K562 (cell line): ENCODE results near the gene PLXND1. TPM values are rescaled to one million over a fixed set of nuclear protein-coding genes. Genes with fewer than 3 reads are reported as not detected.

ENCODE experiments used
- ATAC-seq: fragments of 200-7000 bp; cut with Tn5 transposase; 3 replicates; pipeline ENCODE4 v1.9.1; 2020; ENCODE audit warnings: moderate library complexity
- BruUV-seq: library from RNA; stranded (reverse); fragments of 400-500 nt; replicated peaks from 2 replicates; lab custom pipeline; 2021; lab: Mats Ljungman, UMichigan
- CTCF ChIA-PET: fragments of 300-600 bp; formaldehyde crosslinking; extraction: SDS; loops from one replicate; lab custom pipeline; 2021; ENCODE audit warnings: low intra/inter-chr PET ratio; lab: Yijun Ruan, JAX
- POLR2A ChIA-PET: fragments of 300-600, 350-650 bp; sonication (Branson Sonifier 250); formaldehyde crosslinking; extraction: SDS; loops from one replicate; lab custom pipeline; 2021; ENCODE audit warnings: antibody characterized with exemption, inconsistent platforms; lab: Yijun Ruan, JAX
- DNase-seq, 4 experiments: peaks; one replicate each; pipeline versions ENCODE4 v3.0.0 to v3.0.0-alpha.2; 2011 to 2018; ENCODE audit warnings: low spot score in 3 of 4, mixed read lengths in 3 of 4; ENCODE audit errors: extremely low read depth in 1 of 4
- FAIRE-seq: peaks from 2 replicates; lab custom pipeline; 2011; peaks lifted over from hg19 to GRCh38; lab: Jason Lieb, UNC
- H2AFZ ChIP-seq: 2 replicates; pipeline ENCODE4 v1.6.0; 2011; ENCODE audit warnings: low read depth, low read length, control low read depth, inconsistent platforms
- H3K27ac ChIP-seq: fragments of 200-600 bp; 3 replicates; pipeline ENCODE4 v1.8.0; 2011; ENCODE audit warnings: low read depth, mild to moderate bottlenecking, control low read depth, inconsistent platforms, low read length, moderate library complexity, mixed read lengths; ENCODE audit errors: extremely low read depth
- H3K27me3 ChIP-seq, 2 experiments: fragments of 300-600 bp in 1 of 2; 2 replicates in 1 of 2; 3 replicates in 1 of 2; pipeline versions ENCODE4 v1.6.0 to v1.8.0; 2011; ENCODE audit warnings: inconsistent platforms in 2 of 2, low read length in 2 of 2, mild to moderate bottlenecking in 1 of 2, mixed read lengths in 1 of 2, moderate library complexity in 1 of 2; ENCODE audit not compliant: control insufficient read depth in 2 of 2, insufficient read depth in 2 of 2
- H3K36me3 ChIP-seq: fragments of 300-600 bp; 3 replicates; pipeline ENCODE4 v1.8.0; 2011; ENCODE audit warnings: mild to moderate bottlenecking, low read length, inconsistent platforms; ENCODE audit not compliant: control insufficient read depth, insufficient read depth
- H3K4me1 ChIP-seq, 2 experiments: fragments of 200-600 bp in 1 of 2; replicated peaks in 1 of 2; 2 replicates in 1 of 2; 3 replicates in 1 of 2; pipeline versions ENCODE4 v1.5.1 to v1.8.0; 2011; ENCODE audit warnings: inconsistent platforms in 2 of 2, low read length in 2 of 2, mild to moderate bottlenecking in 1 of 2, mixed read lengths in 1 of 2, moderate library complexity in 1 of 2; ENCODE audit not compliant: control insufficient read depth in 2 of 2, insufficient read depth in 2 of 2
- H3K4me2 ChIP-seq: 2 replicates; pipeline ENCODE4 v1.6.1; 2011; ENCODE audit warnings: low read length, control low read depth, inconsistent platforms, mixed read lengths; ENCODE audit not compliant: insufficient read depth
- H3K4me3 ChIP-seq: fragments of 200-600 bp; sonication (generic), shearing (Covaris generic); 2 replicates; pipeline ENCODE4 v1.5.1; 2016; ENCODE audit warnings: control low read depth, inconsistent platforms
- H3K79me2 ChIP-seq: fragments of 200-600 bp; 3 replicates; pipeline ENCODE4 v1.8.0; 2011; ENCODE audit warnings: low read length, inconsistent platforms; ENCODE audit not compliant: control insufficient read depth, insufficient read depth
- H3K9ac ChIP-seq, 2 experiments: 2 replicates each; pipeline versions ENCODE4 v1.6.0 to v1.6.1; 2011; ENCODE audit warnings: low read depth in 2 of 2, low read length in 2 of 2, control low read depth in 1 of 2, inconsistent platforms in 1 of 2, mild to moderate bottlenecking in 1 of 2, mixed read lengths in 1 of 2; ENCODE audit not compliant: insufficient read depth in 1 of 2
- H3K9me1 ChIP-seq: one replicate; pipeline ENCODE4 v1.6.0; 2011; ENCODE audit warnings: inconsistent platforms, mild to moderate bottlenecking, low read length, moderate library complexity; ENCODE audit not compliant: control insufficient read depth, insufficient read depth
- H3K9me3 ChIP-seq: replicated peaks from 2 replicates; pipeline ENCODE4 v1.5.1; 2011; ENCODE audit warnings: low read depth, low read length, inconsistent platforms; ENCODE audit not compliant: control insufficient read depth, insufficient read depth
- H4K20me1 ChIP-seq: replicated peaks from 2 replicates; pipeline ENCODE4 v1.6.1; 2011; ENCODE audit warnings: low read length, inconsistent platforms, mixed read lengths; ENCODE audit not compliant: control insufficient read depth, insufficient read depth
- ARID2 ChIP-seq: fragments of 450-650 bp; IDR thresholded peaks from 2 replicates; pipeline ENCODE4 v1.6.1; 2017; ENCODE audit warnings: antibody characterized with exemption, mild to moderate bottlenecking
- ARID4B ChIP-seq: sonication (generic); formaldehyde crosslinking; IDR thresholded peaks from 2 replicates; pipeline ENCODE4 v1.8.0; 2022; ENCODE audit warnings: mild to moderate bottlenecking, missing genetic modification reagents
- DACH1 ChIP-seq: fragments of 450-650 bp; IDR thresholded peaks from 2 replicates; pipeline ENCODE4 v1.6.1; 2018; ENCODE audit not compliant: partially characterized antibody
- JUN ChIP-seq, 2 experiments: sonication (generic) in 1 of 2; formaldehyde crosslinking in 1 of 2; IDR thresholded peaks; 2 replicates each; pipeline versions ENCODE4 v1.6.1 to v1.8.0; 2012 to 2022; ENCODE audit warnings: borderline replicate concordance in 2 of 2, mild to moderate bottlenecking in 2 of 2, improper control_type of control experiment in 1 of 2, low read depth in 1 of 2, low read length in 1 of 2, missing genetic modification reagents in 1 of 2
- NCOR1 ChIP-seq: fragments of 450-650 bp; IDR thresholded peaks from 2 replicates; pipeline ENCODE4 v1.6.1; 2016; ENCODE audit warnings: mild to moderate bottlenecking, moderate library complexity
- PHB ChIP-seq: fragments of 250-450 bp; sonication (Bioruptor Pico); IDR thresholded peaks from 2 replicates; pipeline ENCODE4 v1.5.0; 2021
- POLR2H ChIP-seq: IDR thresholded peaks from 2 replicates; pipeline ENCODE4 v1.6.1; 2016; ENCODE audit warnings: missing genetic modification characterization, low read depth, mild to moderate bottlenecking, control low read depth, missing compliant biosample characterization, moderate library complexity
- RFX7 ChIP-seq: fragments of 250-450 bp; sonication (Bioruptor Pico); IDR thresholded peaks from 2 replicates; pipeline ENCODE4 v1.5.1; 2021; ENCODE audit warnings: mild to moderate bottlenecking
- SREBF2 ChIP-seq: sonication (generic); formaldehyde crosslinking; IDR thresholded peaks from 2 replicates; pipeline ENCODE4 v1.4.0; 2020; ENCODE audit warnings: mild to moderate bottlenecking, missing genetic modification reagents
- UBTF ChIP-seq, 2 experiments: IDR thresholded peaks; 2 replicates each; pipeline ENCODE4 v1.6.1; 2012; ENCODE audit warnings: improper control_type of control experiment in 2 of 2, low read depth in 2 of 2, low read length in 2 of 2, borderline replicate concordance in 1 of 2
- ZBTB17 ChIP-seq: fragments of 450-650 bp; formaldehyde crosslinking; IDR thresholded peaks from 2 replicates; pipeline ENCODE4 v1.4.0; 2020; ENCODE audit warnings: mild to moderate bottlenecking
- ZBTB5 ChIP-seq: fragments of 450-650 bp; IDR thresholded peaks from 2 replicates; pipeline ENCODE4 v1.6.1; 2017; ENCODE audit warnings: antibody characterized with exemption
- ZNF830 ChIP-seq: fragments of 250-450 bp; sonication (Bioruptor Pico); IDR thresholded peaks from 2 replicates; pipeline ENCODE4 v1.5.0; 2021; ENCODE audit warnings: mild to moderate bottlenecking
- WGBS: fragments of 100-300 bp; shearing (Covaris generic); methylation state at CpG from one replicate; pipeline ENCODE4 v1.1.6; 2016; ENCODE audit warnings: low coverage, mixed read lengths; ENCODE audit not compliant: insufficient coverage; ENCODE audit errors: missing lambda C conversion rate; 5-methylcytosine and 5-hydroxymethylcytosine counted together
- in situ Hi-C: fragments of 300-500 bp; cut with MboI; formaldehyde crosslinking; loops from 4 replicates; pipeline ENCODE4 v1.15.0; 2018; ENCODE audit warnings: inconsistent platforms, mixed read lengths
- intact Hi-C: fragments of 100-400 bp; cut with micrococcal nuclease; formaldehyde crosslinking; loops from 2 replicates; pipeline ENCODE4 v1.14.2; 2022
- polyA plus RNA-seq, 8 experiments: library from polyadenylated mRNA; depleted of rRNA in 4 of 8; stranded (reverse) in 5 of 8; unstranded in 3 of 8; fragments of >200 nt; fragmentation: Nextera tagmentation in 2 of 8; fragmentation: Illumina TruSeq in 1 of 8; extraction: Ambion mirVana in 2 of 8; extraction: Trizol in 1 of 8; gene quantifications; 2 replicates each; pipeline versions ENCODE4 v1.2.1 to v1.2.3, GENCODE V29; 2011 to 2014; ENCODE audit warnings: inconsistent platforms in 1 of 8, missing spikeins in 1 of 8
- total RNA-seq, 7 experiments: library from RNA; depleted of rRNA in 6 of 7; stranded (reverse); fragments of >200 nt in 6 of 7; fragmentation: Illumina TruSeq in 2 of 7; extraction: Trizol in 2 of 7; gene quantifications; 2 replicates each; pipeline versions ENCODE4 v1.2.1 to v1.2.3, GENCODE V29; 2011 to 2021; ENCODE audit warnings: low replicate concordance in 1 of 7

PLXND1 gene
- total and polyA plus RNA-seq, 9 of the 15 experiments (the other 6 are each of a cell fraction or from before 2014, with no cell fraction given): 0.34 to 28.8 (median 14.0) TPM

GRCh38 chr3:129650256-129650872 is 43.9 kb upstream of the PLXND1 start:
- H3K4me2 ChIP-seq: no peak overlapping the region
- H3K27ac ChIP-seq: no peak overlapping the region
- H3K36me3 ChIP-seq: 0 out of 3 replicates have a peak, but pooled peaks cover 7% of the 10 kb centered on the region
- DNase-seq: peak; percentile 28 to 74 (median 59)
- no peaks in the 10 kb centered on the region for H3K9me3 ChIP-seq
- intact Hi-C loops (loop anchor here (1.0 kb wide), 2 partner anchors 175 to 284 kb away; no protein-coding TSS in a partner anchor), in situ Hi-C loops (loop anchor here (5.0 kb wide), 2 partner anchors 172 to 272 kb away; no protein-coding TSS in a partner anchor)
- peak; percentile 92 for FAIRE-seq
- ChIA-PET POLR2A (no interaction called here), CTCF (interaction anchor here (0.7 to 4.1 kb wide), 7 partner anchors 86 to 285 kb away, joined by 3 to 54 read pairs (median 6); no protein-coding TSS in a partner anchor)
- no peaks in the 10 kb centered on the region for H3K79me2 ChIP-seq
- no peak overlapping the region for H3K4me3 ChIP-seq
- ATAC-seq: peak; percentile 80
- BruUV-seq: no TSS peak
- no peak overlapping the region for H3K9ac ChIP-seq
- H4K20me1 ChIP-seq: no peaks in the 10 kb centered on the region
- no peak overlapping the region for H2AFZ ChIP-seq
- H3K4me1 ChIP-seq: no peaks in the 10 kb centered on the region
- H3K27me3 ChIP-seq: no peaks in the 10 kb centered on the region
- WGBS: 20% methylated on average over 6 of the region's 7 CpGs
- no peaks in the 10 kb centered on the region for H3K9me1 ChIP-seq
- TF ChIP-seq UBTF (IDR thresholded peaks at IDR 0.05; ENCODE audit: borderline replicate concordance in 1 of 2, low read depth in 2 of 2, low read length in 2 of 2) (no peak), ZNF830 (CRISPR knock-in tag) (no peak), ARID2 (peak; percentile 51; the same call in 1 of the 2 replicates), SREBF2 (no peak), NCOR1 (no peak), JUN (IDR thresholded peaks at IDR 0.05; ENCODE audit: borderline replicate concordance, low read depth, low read length) (no peak), JUN (CRISPR knock-in tag; IDR thresholded peaks at IDR 0.05; ENCODE audit: borderline replicate concordance) (no peak), PHB (CRISPR knock-in tag) (no peak), ZBTB5 (no peak), ARID4B (CRISPR knock-in tag) (no peak), ZBTB17 (no peak), RFX7 (no peak), DACH1 (no peak), POLR2H (tag) (no peak)
